Epithelial cell of proximal tubule (primary cell): ENCODE results near the gene MRPL46. TPM values are rescaled to one million over a fixed set of nuclear protein-coding genes. Genes with fewer than 3 reads are reported as not detected.

Experiments used
- DNase-seq: peaks from one replicate; pipeline ENCODE4 v3.0.0-alpha.2; 2011; ENCODE audit warnings: low read depth
- H3K4me3 ChIP-seq: 2 replicates; pipeline ENCODE4 v1.5.1; 2011; ENCODE audit warnings: low read depth, mild to moderate bottlenecking, low read length
- total RNA-seq: library from RNA; depleted of rRNA; stranded (reverse); fragments of >200 nt; gene quantifications from 2 replicates; pipeline ENCODE4 v1.2.3, GENCODE V29; 2015
- TF ChIP-seq, protein P1 (sequence below): conservative IDR thresholded peaks from 2 replicates; pipeline ENCODE4 v1.5.1; 2012; ENCODE audit warnings: low read depth, mild to moderate bottlenecking, low read length

Gene MRPL46
- total RNA-seq, 1 donor from 2014 or later = 30.4 TPM

DNA sequence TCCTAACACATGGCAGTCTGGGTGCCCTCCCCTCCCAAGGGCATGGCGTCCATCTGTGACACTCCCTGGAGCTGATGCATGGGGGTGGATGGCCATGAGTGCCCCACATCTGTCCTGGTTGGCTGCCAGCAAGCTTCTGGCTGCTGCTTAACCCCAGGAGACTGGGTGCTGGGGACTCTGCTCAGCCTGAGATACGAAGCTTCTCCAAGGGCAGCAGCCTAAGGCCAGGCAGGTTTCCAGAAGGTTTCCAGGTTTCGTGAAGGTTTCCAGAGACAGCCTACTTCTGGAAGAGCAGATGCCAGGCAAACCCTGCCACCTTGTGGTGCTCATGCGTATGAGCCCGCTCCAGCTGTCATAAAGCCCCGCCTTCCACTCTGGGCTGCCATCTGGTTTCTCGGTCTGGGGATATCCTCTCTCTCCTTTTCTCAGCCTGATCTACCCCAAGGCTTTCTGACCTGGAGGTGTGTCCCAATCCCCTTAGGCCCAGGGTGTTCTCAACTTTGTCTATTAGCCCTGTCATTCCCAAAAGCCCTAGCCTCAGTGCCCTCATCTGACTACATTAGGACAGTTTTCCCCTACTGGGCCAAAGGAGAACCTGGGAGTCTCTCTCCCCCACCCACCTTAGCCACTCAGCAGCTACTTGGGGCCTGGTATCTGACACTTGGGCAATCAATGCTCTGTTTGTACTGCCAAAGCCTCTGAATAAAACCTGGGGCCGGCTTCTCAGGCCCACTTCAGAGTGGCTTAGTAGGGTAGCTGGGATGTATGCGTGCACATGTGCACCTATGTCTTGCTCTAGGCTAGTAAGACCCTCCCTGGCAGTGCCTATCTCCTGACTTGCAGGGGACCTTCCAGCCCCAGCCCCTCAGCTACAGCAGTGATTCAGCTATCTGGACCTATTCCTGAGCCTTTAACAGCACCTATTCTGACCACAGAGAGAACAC, 12.0 kb downstream of the MRPL46 start:
- TF ChIP-seq, protein P1, sequence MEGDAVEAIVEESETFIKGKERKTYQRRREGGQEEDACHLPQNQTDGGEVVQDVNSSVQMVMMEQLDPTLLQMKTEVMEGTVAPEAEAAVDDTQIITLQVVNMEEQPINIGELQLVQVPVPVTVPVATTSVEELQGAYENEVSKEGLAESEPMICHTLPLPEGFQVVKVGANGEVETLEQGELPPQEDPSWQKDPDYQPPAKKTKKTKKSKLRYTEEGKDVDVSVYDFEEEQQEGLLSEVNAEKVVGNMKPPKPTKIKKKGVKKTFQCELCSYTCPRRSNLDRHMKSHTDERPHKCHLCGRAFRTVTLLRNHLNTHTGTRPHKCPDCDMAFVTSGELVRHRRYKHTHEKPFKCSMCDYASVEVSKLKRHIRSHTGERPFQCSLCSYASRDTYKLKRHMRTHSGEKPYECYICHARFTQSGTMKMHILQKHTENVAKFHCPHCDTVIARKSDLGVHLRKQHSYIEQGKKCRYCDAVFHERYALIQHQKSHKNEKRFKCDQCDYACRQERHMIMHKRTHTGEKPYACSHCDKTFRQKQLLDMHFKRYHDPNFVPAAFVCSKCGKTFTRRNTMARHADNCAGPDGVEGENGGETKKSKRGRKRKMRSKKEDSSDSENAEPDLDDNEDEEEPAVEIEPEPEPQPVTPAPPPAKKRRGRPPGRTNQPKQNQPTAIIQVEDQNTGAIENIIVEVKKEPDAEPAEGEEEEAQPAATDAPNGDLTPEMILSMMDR = peak; percentile 83
- DNase-seq = no peak
- no peak overlapping the region for H3K4me3 ChIP-seq

DNA sequence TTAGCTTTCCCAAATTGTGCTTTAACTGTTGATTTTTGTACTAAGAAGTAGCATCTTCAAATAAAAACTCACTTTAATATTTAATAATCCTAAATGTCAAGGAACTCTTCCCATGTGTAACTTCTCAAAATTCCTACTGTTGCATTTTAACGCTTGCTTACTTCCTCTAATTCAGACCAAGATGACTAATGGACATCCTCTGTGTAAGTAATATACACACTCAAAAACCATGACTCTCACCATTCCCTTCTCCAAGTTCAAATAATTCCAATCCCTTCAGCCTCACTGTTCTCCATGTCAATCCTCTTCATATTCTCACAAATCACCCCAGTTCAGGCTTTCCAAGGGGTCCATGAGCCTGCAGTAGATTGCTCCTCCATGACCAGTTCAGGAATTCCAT, 13.0 kb downstream of the MRPL46 start:
- no peak for DNase-seq
- TF ChIP-seq, protein P1 = no peak
- no peak overlapping the region for H3K4me3 ChIP-seq

DNA sequence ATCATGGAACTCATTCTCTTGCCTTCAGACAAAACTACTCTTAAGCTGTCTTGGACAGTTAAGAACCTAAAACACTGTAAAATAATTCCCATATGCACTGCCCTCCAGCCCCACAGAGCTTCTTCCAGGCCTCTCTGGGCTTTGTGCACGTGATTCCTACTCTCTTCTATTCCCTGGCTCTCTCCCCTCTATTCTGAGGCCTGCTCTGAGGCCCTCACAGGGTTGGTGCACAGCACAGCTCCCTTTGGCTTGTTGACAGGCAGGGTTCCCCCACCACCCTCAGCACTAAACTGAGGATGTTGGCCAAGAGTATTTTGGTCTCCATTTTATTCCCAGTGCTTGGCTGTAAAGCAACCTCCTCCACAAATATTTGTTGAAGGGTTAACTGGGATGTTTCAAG, 13.5 kb downstream of the MRPL46 start:
- H3K4me3 ChIP-seq = no peak overlapping the region
- DNase-seq = no peak
- TF ChIP-seq, protein P1 = no peak

DNA sequence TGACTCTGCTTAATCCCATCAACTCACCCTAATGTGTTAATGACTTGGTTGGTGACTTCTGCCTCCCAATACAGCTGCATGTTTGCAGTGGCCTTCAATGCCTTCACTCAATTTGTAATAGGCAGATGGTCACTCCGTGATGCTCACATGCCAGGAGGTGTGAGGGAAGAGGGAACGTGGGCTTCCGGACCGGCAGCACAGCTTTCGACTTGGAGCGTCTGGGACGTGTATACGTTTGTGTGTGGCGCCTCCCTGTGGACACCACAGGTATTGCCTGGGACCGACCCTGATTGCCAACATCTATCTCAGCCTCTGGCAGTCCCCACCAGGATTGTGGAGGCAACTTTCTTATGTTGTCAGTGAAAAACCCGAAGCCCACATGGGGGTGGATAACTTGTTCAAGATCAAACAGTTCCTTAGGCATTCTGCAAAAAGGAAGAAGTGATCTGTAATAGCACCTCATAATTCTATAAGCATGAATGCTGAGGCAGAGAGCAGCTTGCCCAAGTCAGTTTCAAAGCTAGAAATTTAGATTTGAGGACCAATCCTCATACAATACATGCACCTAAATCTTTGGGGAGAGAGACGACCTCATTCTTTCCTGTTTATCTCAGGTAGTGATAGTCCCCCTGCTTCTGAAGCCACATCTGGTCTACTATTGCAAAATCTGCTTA, 16.9 kb downstream of the MRPL46 start:
- TF ChIP-seq, protein P1 = peak; percentile 94
- H3K4me3 ChIP-seq = no peak overlapping the region
- no peak for DNase-seq

DNA sequence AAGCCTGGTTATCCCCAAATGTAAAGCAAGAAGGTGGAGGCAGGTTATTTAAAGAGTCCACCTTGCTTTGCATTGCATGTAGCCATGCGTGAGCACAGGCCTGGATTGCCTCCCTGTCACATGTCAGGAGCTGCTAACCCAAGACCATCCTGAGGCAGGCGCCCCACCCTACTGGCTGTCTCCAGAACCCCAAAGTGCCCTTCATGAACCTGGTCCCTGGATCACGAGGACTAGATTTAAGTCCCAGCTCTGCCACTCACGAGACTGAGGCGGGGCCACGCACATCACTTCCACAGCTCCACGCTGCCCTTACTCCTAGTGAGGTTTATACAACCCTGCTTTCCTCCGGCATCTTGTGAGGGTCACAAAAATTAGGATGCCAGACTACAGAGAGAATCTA, 17.6 kb downstream of the MRPL46 start:
- TF ChIP-seq, protein P1 = no peak
- H3K4me3 ChIP-seq = no peak overlapping the region
- no peak for DNase-seq

DNA sequence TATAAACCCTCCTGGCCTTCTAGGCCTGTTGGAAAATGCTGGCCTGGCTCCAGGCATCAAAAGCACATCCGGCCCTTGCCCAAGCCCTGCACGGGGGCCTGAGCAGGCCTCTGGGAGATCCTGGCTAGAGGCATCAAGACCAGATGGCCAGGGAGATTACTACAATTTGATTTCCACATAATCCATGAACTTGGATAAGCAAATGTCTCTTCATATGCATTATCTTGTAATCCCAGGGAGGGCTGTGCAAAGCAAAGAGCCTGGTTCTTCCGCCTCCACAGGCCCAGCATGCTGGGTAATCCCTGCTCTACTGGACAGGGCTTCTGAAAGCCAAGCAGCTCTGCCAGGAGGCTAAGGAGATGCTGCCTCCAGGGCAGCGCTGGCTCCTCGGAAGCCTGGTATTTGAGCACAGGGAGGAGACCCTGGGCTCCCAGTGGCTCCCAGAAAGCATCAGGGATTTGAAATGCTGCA, 18.2 kb downstream of the MRPL46 start:
- TF ChIP-seq, protein P1 = no peak

More for the DNA sequence above, 18.2 kb downstream of the MRPL46 start:
- DNase-seq = no peak
- H3K4me3 ChIP-seq = no peak overlapping the region
